OCI-M2 (cell line): ENCODE measurements around the gene SLIT3.

Experiments
- DNase-seq: peaks from one replicate; lab custom pipeline; 2025; ENCODE audit not compliant: unreplicated experiment; lab: John Stamatoyannopoulos, UW

The SLIT3 gene

DNA sequence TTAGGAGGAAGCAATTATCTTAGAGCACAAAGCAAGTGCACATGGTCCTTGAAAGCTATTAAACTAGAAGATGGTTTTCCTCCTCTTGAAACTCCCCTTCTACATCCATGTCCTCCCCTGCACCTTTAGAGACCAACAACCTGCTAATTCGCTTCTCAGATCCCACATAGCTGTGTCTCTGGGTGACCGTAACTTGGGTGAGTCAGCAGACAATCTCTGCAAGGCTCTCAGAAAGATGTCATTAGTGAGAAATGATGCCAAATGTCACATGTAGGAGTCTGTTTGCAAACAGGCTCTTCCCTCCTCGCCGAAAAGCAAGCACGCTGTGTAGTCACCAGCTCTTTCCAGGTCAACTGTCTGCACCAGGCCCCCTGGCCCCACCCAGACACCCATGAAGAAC lies 291.8 kb downstream of the SLIT3 start:
- DNase-seq, result no peak

DNA sequence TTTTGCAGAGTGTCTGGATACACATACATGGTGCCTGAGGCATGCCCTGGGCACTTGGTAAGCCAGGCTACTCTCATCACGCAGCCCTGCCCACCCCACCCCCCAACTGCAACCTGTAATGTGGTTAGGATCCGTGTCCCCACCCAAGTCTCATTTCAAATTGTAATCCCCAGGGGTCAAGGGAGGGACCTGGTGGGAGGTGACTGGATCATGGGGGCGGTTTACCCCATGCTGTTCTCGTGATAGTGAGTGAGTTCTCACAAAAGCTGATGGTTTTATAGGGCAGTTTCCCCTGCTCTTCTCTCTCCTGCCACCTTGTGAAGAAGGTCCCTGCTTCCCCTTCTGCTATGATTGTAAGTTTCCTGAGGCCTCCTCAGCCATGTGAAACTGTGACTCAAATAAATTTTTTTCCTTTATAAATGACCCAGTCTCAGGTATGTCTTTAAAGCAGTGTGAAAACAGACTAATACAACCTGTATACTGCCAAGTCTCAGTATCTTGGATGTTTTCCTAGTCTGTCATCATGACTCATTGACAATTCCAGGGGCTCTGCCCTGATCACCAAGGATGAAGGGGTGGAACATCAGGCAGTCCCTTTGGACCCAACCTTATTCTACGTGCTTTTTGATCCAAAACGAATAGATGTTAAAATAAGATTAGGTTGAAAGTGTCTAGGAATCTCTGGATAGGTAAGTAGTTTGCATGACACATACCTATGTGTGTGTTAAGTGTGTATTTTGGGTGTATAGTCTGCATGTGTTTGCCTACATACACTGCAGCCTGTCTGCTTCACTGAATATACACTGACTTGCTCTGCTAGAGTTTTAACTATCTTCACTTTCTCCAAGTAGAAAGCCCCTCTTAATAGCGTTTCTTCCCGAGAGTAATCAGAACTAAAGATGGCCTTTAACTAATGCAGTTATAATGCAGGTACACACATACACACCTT lies 293.8 kb downstream of the SLIT3 start:
- no peak for DNase-seq

DNA sequence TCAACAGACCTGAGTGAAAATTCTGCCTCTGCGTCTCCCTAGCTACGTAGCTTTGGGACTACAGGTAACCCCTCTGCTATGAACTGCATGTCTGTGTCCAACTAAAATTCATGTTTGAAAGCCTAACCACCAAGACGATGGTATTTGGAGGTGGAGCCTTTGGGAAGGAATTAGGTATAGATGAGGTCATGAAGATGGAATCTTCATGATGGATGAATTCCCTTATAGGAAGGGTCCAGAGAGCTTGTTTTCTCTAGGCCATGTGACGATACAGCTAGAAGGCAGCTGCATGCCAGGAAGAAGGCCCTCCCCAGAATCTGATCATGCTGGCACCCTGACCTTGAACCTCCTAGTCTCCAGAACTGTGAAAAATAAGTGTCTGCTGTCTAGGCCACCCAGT lies 296.4 kb downstream of the SLIT3 start:
- DNase-seq, result no peak

DNA sequence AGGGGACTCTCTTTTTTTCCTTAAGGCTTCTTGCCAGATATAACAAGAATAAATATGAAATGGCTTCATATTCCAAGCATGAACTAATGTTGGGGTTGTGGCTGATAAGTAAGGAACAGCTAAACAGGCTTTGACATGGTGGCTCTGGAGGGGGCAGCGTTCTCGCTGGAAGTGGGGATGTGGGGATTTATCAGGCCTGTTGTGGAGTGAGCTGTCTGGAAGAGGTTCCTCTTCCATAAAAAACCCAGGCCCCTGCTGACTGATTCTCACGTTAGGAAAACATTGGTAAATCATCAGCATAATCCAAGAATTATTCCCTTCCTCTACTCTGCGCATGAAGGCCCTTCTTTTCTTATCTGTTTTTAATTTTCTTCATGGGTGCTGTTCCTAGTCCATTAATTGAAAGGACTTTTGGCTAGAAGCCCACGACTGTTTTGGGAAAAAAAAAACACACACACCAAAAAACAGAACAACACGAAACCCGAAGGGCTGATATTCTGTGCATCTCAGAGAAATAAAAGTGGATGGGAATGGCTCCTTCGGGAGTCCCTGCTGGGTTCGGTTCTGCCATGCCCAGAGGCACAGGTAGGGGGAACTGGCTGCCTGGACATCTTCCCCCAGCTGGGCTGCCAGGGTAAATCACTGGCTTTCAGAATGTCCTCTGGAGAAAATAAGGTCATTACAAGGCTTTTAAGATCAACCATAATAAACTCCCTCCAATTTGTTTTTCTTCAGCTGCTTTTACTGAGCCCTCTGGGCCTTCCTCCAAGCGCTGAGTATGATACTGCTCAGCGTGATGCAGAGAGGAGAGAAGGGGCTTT lies 297.0 kb downstream of the SLIT3 start:
- no peak for DNase-seq

DNA sequence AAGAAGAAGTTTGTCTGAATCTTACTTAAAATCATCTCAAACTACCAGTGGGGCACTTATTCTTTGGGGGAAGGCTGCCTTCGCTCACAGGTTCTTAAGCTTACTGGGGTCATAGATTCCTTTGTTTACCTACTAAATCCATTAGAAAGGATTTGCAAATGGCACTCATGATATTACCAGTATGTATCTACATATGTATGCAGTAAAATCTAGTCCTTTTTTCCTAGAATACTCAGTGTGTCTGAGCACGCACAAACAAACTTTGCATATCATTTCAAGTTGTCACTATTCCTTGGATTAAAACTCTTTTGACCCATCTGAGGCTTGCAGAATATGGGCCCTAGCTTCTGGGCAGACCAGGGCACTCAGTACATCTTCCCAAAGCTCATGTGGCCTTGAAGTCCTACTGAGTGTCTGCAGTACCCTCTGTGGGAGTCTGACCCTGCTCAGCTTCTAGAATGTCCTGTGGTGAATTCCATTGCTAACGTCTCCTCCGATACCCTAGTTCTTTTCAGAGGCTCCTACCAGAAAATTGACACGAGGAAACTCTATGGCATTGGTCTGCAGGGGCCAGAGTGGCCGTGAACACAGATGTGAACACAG lies 297.9 kb downstream of the SLIT3 start:
- DNase-seq, result no peak

DNA sequence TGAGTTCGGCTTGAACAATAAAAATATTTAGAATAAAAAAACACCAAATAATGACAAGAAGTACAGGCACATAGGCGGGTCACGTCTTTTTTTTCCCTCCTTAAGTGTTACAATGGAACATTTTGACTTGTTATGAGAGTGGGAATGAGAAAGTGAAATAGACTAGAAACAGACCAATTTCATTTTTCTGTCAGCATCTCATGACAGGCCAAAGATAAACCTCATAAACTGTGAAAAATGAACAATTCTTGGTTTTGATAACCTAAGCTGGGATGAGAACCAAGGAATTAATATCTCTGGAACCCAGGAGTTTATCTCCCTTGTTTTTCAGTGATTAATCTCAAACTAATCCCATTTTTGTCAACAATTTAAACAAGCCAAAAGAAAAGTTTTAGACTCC lies 299.5 kb downstream of the SLIT3 start:
- DNase-seq, result no peak

DNA sequence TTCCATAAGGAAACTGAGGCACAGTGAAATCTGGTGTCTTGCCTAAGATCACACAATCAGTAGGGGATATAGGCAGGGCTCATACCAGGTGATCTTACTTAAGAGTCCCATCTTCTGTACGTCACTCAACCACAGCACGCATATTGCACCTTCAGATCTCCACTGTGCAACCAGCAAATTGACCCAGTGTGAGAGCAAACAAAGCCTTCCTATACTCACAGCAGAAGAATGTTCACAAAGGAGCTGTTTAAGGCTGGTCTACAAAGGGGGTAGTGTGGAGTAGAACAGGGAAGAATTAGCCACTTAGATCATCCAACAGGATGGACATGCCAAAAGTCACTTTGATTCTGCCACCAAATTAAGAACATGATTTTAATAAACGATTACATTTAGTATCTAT lies 305.9 kb downstream of the SLIT3 start:
- no peak for DNase-seq

DNA sequence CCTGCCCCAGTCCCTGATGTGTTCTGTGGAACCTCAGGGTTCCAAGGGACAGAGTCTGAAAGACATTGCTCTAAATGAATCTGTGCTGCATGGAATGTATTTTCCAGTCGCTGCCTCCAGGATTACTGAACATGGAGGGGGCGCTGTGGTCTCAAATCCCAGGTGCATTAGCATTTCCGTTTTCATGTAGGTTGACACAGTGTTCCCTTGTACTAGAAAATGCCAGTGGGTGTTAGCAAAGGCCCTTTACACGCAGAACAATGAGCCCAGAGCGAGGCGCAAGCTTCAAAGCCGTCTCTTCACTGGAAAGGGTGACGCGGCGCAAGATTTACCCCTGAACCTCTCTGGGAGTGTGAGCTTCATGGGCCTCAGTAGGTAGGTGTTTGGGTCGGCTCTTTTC lies 308.3 kb downstream of the SLIT3 start:
- no peak for DNase-seq

DNA sequence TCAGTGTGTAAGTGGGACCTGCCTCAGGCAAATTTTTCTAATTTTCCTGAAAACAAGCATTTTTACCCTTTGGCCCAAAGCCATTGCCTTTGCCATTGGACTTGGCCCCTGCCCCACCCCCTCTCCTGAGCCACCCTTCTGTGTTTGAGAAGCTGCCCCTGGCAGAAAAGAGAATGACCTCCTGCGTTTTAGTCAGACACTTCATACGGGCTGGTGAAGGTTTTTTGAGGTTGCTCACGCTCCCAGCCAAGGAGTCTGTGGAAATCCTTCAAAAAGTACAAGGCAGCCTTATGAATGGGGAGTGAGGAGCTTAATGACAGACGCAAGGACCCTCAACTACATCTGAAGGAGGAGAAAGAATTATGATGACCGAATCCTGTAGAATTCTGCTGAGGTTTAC lies 308.9 kb downstream of the SLIT3 start:
- no peak for DNase-seq

DNA sequence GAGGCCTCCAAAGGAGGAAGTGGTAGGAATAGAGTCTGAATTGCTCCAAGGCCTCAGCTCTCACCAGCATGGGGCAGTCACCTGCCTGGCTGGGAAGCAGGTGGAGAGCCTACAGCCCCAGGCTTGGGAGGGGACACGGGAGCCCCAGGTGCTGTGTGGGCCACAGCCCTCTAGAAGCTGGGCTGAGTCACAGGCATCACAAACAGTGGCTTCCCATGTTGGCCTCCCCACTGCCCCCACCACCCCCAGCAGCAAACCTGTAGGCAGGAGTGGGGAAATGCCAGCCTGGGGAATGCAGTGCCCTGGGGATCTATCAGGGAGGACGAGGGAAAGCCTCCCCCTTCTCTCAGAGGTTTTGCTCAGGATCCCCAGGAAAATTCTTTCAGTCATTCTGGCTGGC lies 309.6 kb downstream of the SLIT3 start:
- no peak for DNase-seq

DNA sequence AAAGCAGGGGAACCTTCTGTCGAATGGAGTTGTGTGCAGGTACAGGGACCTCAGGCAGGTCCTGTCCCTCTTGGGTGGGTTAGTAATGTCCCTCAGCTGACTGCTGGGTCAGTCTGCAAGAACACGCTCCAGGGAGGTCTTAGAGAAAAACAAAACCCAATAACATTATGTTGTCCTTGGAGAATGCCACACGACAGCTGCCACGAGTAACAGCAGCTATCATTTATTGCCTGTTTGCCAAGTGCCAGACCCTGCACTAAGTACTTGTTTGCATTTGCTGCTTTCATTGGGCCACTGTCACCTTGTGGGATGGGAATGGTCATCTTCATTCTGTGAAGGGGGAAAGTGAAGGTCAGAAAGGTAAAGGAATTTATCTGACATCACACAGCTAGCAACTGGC lies 310.3 kb downstream of the SLIT3 start:
- DNase-seq, result no peak

DNA sequence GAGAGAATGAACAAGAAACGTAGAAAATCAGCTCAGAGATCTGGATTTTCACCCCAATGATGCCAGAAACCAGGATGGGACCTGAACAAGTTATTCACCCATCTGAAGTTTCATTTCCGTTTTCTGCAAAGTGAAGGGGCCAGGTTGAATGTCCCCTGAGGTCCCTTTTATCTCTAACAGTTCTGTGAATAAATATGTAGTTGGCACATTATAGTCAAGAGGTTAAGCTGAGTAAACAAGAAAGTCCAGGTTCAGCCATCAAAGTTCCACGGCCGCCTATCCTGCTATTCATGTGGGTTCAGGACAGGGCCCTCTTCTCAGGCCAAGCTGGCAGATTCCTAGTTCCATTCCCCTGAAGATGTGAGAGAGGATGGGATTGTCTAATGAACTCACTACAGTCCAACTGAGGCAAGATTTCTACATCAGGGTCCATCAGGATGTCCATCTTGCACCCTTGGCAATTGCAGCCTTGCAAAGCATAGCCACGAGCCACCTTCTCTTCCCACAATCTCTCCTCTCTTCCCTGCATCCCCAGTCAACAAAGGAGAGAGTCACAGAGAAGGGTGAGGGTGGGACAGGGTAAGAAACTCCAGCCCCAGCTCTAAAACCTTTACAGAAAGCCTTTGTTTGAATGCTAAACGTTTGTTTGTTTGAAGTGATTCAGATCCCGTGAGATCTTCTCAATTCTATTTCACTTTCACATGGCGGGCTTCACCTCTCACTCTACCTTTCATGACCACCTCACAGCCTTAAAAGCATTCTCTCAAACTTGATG lies 311.0 kb downstream of the SLIT3 start:
- DNase-seq, result no peak

DNA sequence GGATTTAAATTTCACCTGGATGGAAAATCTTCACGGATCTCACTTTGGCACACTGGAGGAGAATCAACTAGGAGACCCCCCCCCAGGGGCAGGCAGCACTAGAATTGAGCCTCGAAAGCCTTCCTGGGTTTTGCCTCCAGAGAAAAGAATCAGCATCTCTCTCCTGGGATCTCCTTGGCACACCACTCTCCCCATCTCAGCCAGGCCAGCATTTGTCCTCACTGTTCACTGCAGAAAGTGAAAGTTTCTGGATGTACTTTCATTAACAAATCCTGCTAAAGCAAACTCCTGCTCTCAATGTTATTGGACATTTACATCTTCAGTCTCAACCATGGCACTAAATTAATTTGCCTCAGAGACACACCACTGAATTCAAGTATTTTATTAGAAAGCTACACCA lies 312.2 kb downstream of the SLIT3 start:
- no peak for DNase-seq

DNA sequence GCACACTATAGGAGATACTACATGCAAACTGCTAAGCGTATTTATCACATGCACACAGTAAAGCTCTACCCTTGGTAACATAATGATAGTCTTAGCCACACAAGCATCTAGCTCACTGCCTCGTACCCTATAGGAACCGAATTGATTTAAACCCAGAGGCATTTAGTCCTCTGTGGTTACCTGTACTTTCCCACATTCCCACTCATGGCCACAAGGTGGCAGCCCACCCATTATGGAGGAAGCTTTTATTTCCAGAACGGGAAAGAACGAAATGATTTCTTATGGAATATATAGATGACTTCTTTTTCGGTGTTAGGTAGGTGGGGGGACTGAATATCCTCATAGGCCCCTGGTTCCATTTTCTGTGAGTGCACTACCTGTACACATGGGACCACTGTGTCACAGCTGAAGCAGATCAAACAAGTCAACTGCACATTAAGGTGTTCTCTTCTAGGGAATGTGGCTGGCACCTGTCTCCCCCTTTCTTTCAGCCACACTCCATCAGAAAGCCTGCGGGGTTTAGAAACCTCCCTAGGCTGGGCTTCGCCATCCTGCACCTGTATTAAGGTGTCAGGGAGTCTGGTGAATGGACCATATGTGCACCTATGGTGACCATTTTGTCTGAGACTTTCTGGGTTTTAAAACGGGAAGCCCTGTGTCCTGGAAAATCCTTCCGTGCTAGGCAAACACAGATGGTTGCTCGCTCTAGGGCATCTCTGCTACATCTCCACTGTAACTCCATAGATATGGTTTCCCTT lies 313.2 kb downstream of the SLIT3 start:
- DNase-seq, result no peak

DNA sequence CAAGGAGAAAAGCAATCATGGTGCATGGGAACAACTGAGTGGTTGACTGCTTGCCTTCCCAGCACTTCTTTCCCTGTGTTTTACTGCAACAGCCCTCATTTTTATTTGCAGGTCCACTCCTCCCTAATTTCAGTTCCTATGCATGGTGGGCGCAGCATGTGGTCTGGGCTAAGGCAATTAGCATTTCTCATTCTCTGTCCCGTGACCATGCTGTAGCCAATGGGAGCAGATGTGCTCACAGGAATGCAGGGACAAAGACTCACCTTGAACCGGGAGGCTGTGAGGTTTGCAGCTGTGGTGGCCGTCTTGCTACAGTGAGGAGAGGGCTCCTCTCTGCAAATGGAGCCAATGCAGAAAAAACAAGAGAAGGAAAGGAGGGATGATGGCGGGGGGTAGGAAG lies 315.5 kb downstream of the SLIT3 start:
- DNase-seq, result no peak

DNA sequence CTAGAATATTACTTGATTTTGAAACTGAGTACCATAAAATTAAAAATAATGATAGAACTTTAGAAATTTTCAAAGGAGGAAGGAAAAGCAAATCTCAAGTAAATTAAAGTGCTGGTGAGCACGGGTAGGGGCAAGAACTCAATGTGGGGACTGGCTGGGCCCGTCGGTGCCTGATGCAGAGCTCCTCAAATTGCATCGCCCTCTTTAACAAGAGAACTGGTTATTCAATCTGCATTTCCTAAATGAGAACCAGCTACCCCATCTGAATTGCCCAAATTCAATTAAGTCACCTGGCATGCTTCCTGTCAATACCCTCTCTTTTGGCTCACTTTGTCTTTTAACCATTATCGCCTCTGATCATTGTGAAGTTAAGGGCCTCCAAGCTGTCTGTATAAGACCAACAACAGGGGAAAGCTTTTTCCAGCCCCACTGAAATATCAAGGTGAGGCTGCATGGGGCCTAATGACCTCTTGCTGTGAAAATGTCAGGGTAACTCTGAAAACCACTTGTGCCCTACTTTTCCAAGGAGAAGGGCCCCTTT lies 316.7 kb downstream of the SLIT3 start:
- DNase-seq, result no peak

DNA sequence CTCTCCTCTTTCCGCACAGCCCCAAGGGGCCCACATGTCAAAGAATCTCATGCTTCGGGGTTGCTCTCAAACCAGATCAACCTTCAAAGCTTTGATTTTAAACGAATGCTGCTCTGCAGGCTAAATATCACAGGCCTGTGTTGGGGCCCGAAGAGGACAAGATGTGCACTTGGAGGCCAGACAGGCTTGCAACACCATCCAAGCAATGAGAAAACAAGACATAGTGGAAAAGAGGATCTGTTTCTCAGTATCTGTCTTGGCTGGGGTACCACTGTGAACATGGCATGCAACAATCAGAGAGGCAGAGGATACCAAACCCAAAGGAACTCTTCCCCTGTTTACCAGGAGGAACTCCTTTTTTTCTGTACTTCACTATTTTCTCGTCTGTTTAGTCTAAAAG lies 321.8 kb downstream of the SLIT3 start:
- DNase-seq, result no peak

DNA sequence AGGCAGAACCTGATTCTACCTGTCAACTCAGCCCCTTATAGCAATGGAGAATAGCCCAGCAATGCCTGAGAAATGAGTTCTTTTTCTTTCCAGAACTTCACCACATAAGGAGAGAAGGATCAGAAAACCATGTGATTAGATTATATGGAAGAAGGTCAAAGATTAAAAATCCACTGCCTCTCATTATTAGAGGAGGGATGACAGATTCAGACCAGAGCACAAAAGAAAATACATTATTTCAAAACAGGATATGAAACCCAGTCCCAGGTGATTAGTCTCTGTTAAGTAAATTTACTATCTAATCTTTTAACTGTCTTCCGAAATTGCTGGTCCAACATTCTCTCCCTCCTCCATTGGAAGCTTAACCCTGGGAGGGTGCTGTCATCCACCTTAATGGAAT lies 322.4 kb downstream of the SLIT3 start:
- no peak for DNase-seq

DNA sequence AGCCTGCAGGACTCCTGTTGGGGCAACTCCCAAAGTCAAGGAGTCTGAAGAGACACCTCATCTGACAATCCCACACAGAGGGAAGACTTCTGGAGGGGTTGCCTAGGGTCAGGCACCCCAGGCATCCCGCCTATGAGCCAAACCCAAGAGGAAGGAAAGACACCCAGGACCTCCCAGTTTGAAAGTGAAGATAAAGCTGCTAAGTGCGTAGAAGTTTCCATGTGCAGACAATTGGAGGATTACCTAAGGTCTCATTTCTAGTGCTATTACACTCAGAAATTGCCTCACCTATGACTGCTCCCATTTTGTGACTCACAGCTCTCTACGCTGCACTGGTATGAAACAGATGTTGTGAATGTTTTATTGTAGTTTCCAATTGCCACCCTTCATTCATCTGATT lies 322.9 kb downstream of the SLIT3 start:
- DNase-seq, result no peak

DNA sequence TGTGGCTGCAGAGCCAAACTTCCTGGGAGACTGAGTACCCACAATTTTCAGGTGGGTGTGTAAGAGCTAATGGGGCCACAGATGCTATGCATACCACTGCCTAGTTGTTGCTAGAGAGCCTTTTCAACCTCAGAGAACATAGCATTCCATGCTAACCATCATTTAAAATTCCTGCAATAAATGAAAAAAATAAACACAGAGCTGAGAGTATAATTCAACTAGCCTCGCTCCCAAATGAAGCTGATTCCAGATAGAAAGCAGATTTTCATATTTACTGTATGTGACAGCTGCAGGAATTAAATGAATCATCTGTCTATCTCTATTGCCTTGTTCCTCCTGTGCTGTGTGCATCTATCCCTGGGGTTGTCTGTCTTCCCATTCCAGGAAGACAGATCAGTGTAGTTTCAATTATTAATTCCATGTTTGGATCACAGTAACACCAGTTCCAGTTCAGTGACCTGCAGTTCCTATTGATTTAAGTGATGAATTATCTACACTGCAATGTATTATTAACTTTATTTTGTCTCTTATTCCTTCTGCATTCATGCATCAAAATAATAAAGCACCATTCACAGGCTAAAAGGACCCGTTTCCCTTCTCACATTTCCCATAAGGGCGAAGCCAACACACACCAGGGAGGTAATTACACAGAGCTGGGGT lies 324.5 kb downstream of the SLIT3 start:
- no peak for DNase-seq
